Adrenal gland (tissue), 5 donors: ENCODE results near the gene ZNF445.

ENCODE experiments used
- CTCF ChIP-seq, 6 experiments: fragments of 450-650 bp in 4 of 6; fragments of 200-600 bp in 2 of 6; sonication (generic) in 1 of 6; IDR thresholded peaks; 1 replicate in 5 of 6; 2 replicates in 1 of 6; pipeline versions ENCODE4 v1.5.1 to v1.8.0; 2016 to 2021; ENCODE audit warnings: antibody characterized with exemption in 6 of 6, mild to moderate bottlenecking in 2 of 6, moderate library complexity in 1 of 6
- POLR2A ChIP-seq, 2 donors: fragments of 450-650 bp; IDR thresholded peaks; one replicate each; pipeline ENCODE4 v1.6.1; 2017; ENCODE audit warnings: antibody characterized with exemption in 2 of 2, mild to moderate bottlenecking in 2 of 2, moderate library complexity in 1 of 2
- donor health status: DM: no; HTN: no; CAD: no.

- TF ChIP-seq CTCF (IDR thresholded peaks at IDR 0.05) (no peak), POLR2A (IDR thresholded peaks at IDR 0.05) (no peak)
Observed at GRCh38 chr3:44436181-44436580, 41.3 kb downstream of the ZNF445 start.
